GM20431 (cell line): Measurements from ENCODE around the gene RGS6.

ENCODE experiments used
- in situ Hi-C: fragments of 300-500 bp; cut with MseI, MboI; formaldehyde crosslinking; loops from one replicate; pipeline ENCODE4 v1.15.0; 2020; ENCODE audit warnings: low sequenced_read_pairs; ENCODE audit not compliant: unreplicated experiment

Gene RGS6

GRCh38 chr14:72196237-72197015, 264.2 kb downstream of the RGS6 start:
- in situ Hi-C loops, result no loop called here

DNA sequence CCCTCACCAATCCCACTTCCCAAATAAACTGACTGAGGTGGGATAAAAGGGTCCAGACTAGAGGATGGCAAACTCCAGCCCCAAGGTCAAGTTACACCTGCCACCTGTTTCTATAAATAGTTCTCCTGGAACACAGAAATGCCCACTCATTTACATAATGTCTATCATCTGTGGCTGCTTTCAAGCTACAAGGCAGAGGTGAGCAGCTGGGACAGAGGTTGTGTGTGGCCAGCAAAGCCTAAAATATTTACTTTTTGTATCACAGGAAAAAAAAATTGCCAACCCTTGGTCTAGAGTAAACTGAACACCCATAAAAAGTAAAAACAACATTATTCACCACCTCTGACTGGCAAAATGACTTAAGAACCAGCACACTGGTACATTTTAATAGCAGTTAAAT, 269.4 kb downstream of the RGS6 start:
- in situ Hi-C loops, result no loop called here

- in situ Hi-C loops, result no loop called here
Measured at GRCh38 chr14:72213424-72213823, 281.2 kb downstream of the RGS6 start.

- in situ Hi-C loops, result no loop called here
Measured at GRCh38 chr14:72215080-72215479, 282.9 kb downstream of the RGS6 start.

- in situ Hi-C loops, result no loop called here
Measured at GRCh38 chr14:72217135-72217534, 284.9 kb downstream of the RGS6 start.

GRCh38 chr14:72222046-72222445, 289.8 kb downstream of the RGS6 start:
- in situ Hi-C loops, result no loop called here

DNA sequence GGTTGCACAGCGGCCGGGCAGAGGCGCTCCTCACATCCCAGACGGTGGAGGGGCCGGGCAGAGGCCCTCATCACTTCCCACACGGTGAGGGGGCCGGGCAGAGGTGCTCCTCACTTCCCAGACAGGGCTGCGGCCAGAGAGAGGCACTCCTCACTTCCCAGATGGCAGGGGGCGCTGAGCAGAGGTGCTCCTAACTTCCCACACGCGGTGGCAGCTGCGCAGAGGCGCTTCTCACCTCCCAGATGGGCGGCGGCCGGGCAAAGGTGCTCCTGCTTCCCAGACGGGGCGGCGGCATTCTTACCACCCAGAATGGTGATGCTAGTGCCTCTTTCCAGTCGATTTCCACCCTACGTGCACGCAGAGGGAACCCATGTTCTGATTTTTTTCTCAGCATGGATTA, 304.4 kb downstream of the RGS6 start:
- in situ Hi-C loops, result no loop called here

DNA sequence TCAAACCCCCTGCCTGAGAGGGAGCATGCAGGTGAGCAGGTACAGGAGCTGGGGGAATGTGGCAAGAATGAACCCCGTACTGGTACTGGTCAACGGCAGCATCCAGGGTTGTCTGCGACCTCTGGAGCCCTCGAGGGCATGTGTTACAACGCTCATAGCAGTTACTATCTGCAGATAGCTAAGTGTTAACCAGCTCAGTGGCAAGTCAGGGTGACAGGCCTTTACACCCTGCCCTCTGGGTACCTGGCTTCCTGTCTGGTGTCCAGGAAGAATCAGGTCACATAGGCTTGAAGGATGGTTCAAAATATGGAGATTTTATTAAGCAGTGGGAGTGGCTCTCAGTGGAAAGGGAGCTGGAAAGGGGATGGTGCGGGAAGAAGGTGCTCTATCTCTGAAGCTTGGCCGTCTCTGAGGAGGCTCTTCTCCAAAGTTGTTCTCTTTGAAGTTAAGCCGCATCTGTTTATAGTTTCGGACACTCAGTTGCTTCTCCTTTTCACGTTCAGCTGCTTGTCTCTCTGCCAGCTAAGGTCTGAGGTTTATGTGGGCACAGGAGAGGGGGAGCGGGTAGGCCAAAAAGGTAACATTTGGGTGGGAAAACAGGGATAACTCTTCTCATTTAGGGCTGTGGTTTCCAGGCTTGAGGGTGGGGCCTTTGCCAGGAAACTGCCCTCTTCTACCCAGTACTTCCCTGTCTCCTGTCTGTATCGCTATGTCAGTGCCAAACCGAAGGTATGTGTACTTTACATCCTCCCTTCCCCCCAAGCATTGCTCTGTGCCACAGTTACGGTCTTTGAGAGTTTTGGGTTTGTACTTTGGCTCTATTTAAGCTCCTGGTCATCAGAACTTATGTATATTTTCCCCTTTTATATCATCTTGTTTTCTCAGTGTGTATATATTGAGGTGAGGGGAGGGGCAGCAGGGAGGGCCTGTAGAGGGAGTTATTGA, 305.8 kb downstream of the RGS6 start:
- in situ Hi-C loops, result no loop called here

GRCh38 chr14:72243309-72244293, 311.4 kb downstream of the RGS6 start:
- in situ Hi-C loops, result no loop called here

GRCh38 chr14:72247896-72248465, 315.8 kb downstream of the RGS6 start:
- in situ Hi-C loops, result no loop called here

- in situ Hi-C loops, result no loop called here
Measured at GRCh38 chr14:72253503-72253902, 321.3 kb downstream of the RGS6 start.

DNA sequence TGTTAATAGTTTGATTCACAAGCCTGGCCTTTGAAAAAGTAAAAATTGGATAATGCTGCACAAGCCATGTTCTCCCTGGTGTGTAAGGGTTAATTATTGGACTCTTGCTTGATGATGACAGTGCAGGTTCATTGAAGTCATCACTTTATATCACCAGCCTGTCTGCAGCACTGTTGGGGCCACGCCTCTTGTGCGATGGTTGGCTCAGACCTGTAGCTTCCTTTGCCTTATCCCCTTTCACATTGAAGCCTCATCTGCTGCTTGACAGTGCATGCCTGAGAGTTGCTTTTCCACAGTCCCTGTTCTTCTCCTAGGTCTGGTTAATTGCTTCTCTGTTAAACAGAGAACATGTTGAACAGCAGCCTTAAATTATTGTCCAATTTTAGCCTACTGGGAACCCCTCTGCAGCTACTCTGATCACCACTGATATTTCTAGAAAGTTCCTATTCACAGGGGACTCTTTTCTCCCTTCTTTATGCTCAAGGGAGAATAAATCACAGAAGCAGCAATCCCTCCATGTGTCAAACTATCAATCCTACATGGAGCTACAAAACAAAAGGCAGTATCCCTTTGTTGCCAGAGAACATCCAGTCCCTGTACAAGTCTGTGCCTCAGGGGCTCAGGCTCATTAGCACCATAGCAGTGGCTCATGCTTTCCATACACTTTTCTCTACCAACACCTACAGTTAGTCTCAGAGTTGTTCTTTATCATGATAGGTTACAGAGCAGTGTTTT, 322.1 kb downstream of the RGS6 start:
- in situ Hi-C loops, result no loop called here

DNA sequence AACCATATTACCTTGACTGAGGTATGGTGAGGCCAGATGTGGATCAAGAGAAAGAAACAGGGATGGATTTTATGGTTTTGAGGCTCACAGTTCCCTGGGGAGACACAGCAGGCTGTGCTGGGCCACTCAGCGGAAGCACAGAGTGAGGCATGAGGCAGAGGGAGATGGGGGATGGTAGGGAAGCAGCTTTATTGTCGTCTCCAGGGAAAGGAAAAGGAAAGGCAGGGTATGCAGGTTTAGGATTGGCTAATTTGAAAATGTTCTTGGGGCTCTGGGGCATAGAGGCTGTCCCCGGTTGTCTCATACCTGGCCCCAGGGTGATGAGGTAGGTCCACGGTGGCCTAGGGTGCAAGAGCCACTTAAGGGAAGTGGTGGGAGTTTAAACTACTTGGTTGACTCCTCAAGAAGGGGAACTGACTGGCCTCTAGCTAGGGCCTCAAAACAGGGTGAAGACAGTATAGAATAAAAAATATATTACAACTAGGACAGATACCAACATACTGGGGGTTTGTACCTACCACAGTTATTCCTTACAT, 322.8 kb downstream of the RGS6 start:
- in situ Hi-C loops, result no loop called here

- in situ Hi-C loops, result no loop called here
Measured at GRCh38 chr14:72256055-72256454, 323.8 kb downstream of the RGS6 start.

DNA sequence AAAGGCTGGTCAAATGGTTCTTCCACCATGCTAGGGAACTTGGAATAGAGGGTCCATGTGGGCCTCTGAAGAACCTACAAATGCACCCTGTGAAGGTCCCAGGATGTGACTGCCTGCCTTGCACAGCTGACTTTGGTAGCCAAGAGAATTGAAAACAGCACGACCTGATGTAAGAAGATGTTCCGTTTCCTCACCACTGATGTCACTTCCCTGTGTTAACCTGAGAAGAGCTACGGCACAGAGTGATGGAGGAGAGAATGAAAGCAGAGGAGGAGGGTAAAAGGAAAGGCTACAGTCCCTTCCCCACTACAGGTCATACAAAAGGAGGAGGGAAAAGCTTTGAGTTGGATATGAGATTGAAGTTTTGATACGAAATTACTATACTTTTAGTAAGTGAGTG, 328.8 kb downstream of the RGS6 start:
- in situ Hi-C loops, result no loop called here

DNA sequence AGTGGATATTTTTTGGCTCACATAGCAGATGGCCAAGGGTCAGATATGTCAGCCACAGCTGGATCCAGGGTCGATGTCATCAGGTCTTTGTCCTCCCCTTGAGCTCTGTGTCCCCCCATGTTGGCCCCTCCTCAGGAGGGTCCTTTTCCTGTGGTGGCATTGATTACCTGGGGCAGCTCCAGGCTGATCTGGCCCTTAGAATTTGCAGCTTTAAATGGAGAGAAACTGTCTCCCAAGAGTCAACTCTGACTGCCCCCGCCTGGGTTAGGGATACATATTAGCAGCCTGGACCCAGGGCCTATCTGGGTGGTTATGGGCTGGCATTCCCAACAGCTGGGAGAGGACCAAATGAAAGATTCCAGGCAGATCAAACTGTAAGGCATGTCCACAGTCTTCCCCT, 330.5 kb downstream of the RGS6 start:
- in situ Hi-C loops, result no loop called here

DNA sequence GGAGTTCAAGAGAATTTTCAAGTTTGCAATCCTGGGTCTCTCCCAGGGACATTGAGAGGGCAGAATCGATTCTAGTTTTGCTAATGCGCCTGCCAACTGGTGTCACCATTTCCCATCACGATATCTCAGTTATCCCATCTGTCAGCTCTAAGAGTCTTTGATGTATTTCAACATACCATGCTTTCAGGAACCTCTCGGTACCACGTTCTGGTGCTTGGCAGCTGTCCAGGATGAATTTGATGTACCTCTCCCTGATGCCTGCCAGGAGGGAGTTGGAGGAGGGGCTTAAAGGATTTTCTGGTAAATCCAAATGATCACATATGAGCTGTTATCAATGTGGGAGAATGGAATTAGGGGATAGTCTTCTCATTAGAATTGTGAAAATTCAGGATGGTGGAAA, 332.5 kb downstream of the RGS6 start:
- in situ Hi-C loops, result no loop called here

GRCh38 chr14:72270147-72270727, 338.0 kb downstream of the RGS6 start:
- in situ Hi-C loops, result no loop called here
